OCI-LY1 (cell line): ENCODE measurements around the gene KRT4.

Experiments used
- H2AFZ ChIP-seq: fragments of 200-600 bp; sonication (generic), shearing (Covaris generic); 2 replicates; pipeline ENCODE4 v1.6.0; 2014; ENCODE audit warnings: antibody characterized with exemption, mild to moderate bottlenecking, low read length
- H3F3A ChIP-seq: fragments of 200-600 bp; sonication (generic), shearing (Covaris generic); 2 replicates; pipeline ENCODE4 v1.6.0; 2014; ENCODE audit warnings: mild to moderate bottlenecking, antibody characterized with exemption, low read length, moderate library complexity; ENCODE audit not compliant: insufficient read depth
- H3K27ac ChIP-seq: fragments of 200-600 bp; sonication (generic); 2 replicates; pipeline ENCODE4 v1.5.1; 2014; ENCODE audit warnings: low read length, mixed run types, mild to moderate bottlenecking, low read depth; ENCODE audit not compliant: poor library complexity, severe bottlenecking
- H3K27me3 ChIP-seq: fragments of 200-600 bp; sonication (generic); 2 replicates; pipeline ENCODE4 v1.6.0; 2014; ENCODE audit warnings: antibody characterized with exemption, mild to moderate bottlenecking, low read length, moderate library complexity; ENCODE audit not compliant: insufficient read depth
- H3K36me3 ChIP-seq: fragments of 200-600 bp; sonication (generic); 2 replicates; pipeline ENCODE4 v1.6.1; 2014; ENCODE audit warnings: mild to moderate bottlenecking, antibody characterized with exemption, low read length, moderate library complexity, mixed read lengths; ENCODE audit not compliant: insufficient read depth
- H3K4me1 ChIP-seq: fragments of 200-600 bp; sonication (generic); 2 replicates; pipeline ENCODE4 v1.5.1; 2014; ENCODE audit warnings: mild to moderate bottlenecking, low read length, moderate library complexity; ENCODE audit not compliant: insufficient read depth, severe bottlenecking
- H3K4me2 ChIP-seq: fragments of 200-600 bp; sonication (generic), shearing (Covaris generic); 2 replicates; pipeline ENCODE4 v1.6.1; 2014; ENCODE audit warnings: low read length
- H3K4me3 ChIP-seq: fragments of 200-600 bp; sonication (generic); 2 replicates; pipeline ENCODE4 v1.5.1; 2014; ENCODE audit warnings: low read length, low read depth, mild to moderate bottlenecking, mixed read lengths; ENCODE audit not compliant: poor library complexity, severe bottlenecking
- H3K79me2 ChIP-seq: fragments of 200-600 bp; shearing (Covaris generic); 2 replicates; pipeline ENCODE4 v1.6.1; 2016; ENCODE audit warnings: mixed run types, low read length, mixed read lengths; ENCODE audit not compliant: insufficient read depth
- H3K9ac ChIP-seq: fragments of 200-600 bp; sonication (generic), shearing (Covaris generic); 2 replicates; pipeline ENCODE4 v1.6.1; 2014; ENCODE audit warnings: mild to moderate bottlenecking, low read length, mixed read lengths
- H3K9me2 ChIP-seq: fragments of 200-600 bp; sonication (generic), shearing (Covaris generic); 2 replicates; pipeline ENCODE4 v1.6.1; 2014; ENCODE audit warnings: low read depth, mild to moderate bottlenecking, low read length, mixed read lengths
- H3K9me3 ChIP-seq: fragments of 200-600 bp; shearing (Covaris generic); 2 replicates; pipeline ENCODE4 v1.6.1; 2014; ENCODE audit warnings: low read length, mixed read lengths
- H4K20me1 ChIP-seq: fragments of 200-600 bp; sonication (generic), shearing (Covaris generic); 2 replicates; pipeline ENCODE4 v1.6.0; 2016; ENCODE audit warnings: mild to moderate bottlenecking, low read length; ENCODE audit not compliant: insufficient read depth
- CTCF ChIP-seq: fragments of 200-600 bp; sonication (generic), shearing (Covaris generic); IDR thresholded peaks from 2 replicates; pipeline ENCODE4 v1.5.1; 2017; ENCODE audit warnings: mild to moderate bottlenecking, antibody characterized with exemption, low read length, moderate library complexity, mixed read lengths
- EZH2 ChIP-seq: fragments of 200-600 bp; sonication (generic), shearing (Covaris generic); IDR thresholded peaks from 2 replicates; pipeline ENCODE4 v1.8.0; 2017; ENCODE audit warnings: borderline replicate concordance, mixed run types, mild to moderate bottlenecking, antibody characterized with exemption, low read length, moderate library complexity, mixed read lengths

KRT4 gene

GRCh38 chr12:52836491-52837412 lies 22.8 kb upstream of the KRT4 start:
- no peak overlapping the region for H3K27ac ChIP-seq
- H3K4me3 ChIP-seq, result no peak overlapping the region
- H3K4me2 ChIP-seq, result no peak overlapping the region
- TF ChIP-seq CTCF (no peak), EZH2 (no peak)
- H3K9me3 ChIP-seq, result no peaks in the 10 kb centered on the region
- no peaks in the 10 kb centered on the region for H3K4me1 ChIP-seq
- H2AFZ ChIP-seq, result no peak overlapping the region
- H3F3A ChIP-seq, result no peaks in the 10 kb centered on the region
- H3K36me3 ChIP-seq, result no peaks in the 10 kb centered on the region
- H4K20me1 ChIP-seq, result no peaks in the 10 kb centered on the region
- peaks cover 5% of the 10 kb centered on the region; the same call in 1 of the 2 replicates for H3K27me3 ChIP-seq
- no peaks in the 10 kb centered on the region for H3K9me2 ChIP-seq
- no peak overlapping the region for H3K9ac ChIP-seq
- H3K79me2 ChIP-seq, result no peaks in the 10 kb centered on the region

- H3K4me2 ChIP-seq, result no peak overlapping the region
- H4K20me1 ChIP-seq, result no peaks in the 10 kb centered on the region
- no peaks in the 10 kb centered on the region for H3F3A ChIP-seq
- H3K4me3 ChIP-seq, result no peak overlapping the region
- no peak for TF ChIP-seq CTCF
- no peak for TF ChIP-seq EZH2
- no peak overlapping the region for H3K9ac ChIP-seq
- H3K27me3 ChIP-seq, result peaks cover 9% of the 10 kb centered on the region; the same call in 1 of the 2 replicates
- no peak overlapping the region for H2AFZ ChIP-seq
- no peaks in the 10 kb centered on the region for H3K4me1 ChIP-seq
- H3K27ac ChIP-seq, result no peak overlapping the region
- H3K36me3 ChIP-seq, result no peaks in the 10 kb centered on the region
- H3K9me3 ChIP-seq, result no peaks in the 10 kb centered on the region
- H3K79me2 ChIP-seq, result no peaks in the 10 kb centered on the region
- H3K9me2 ChIP-seq, result no peaks in the 10 kb centered on the region
Observed at GRCh38 chr12:52836042-52836466, 22.1 kb upstream of the KRT4 start.

- Histone ChIP-seq H3F3A (no peaks in the 10 kb centered on the region), H3K4me2 (no peak overlapping the region), H2AFZ (no peak overlapping the region), H3K9me2 (no peaks in the 10 kb centered on the region), H3K27me3 (peaks cover 9% of the 10 kb centered on the region; the same call in 1 of the 2 replicates), H3K4me1 (no peaks in the 10 kb centered on the region), H3K79me2 (no peaks in the 10 kb centered on the region), H3K4me3 (no peak overlapping the region), H3K9ac (no peak overlapping the region), H3K36me3 (no peaks in the 10 kb centered on the region), H3K9me3 (no peaks in the 10 kb centered on the region), H4K20me1 (no peaks in the 10 kb centered on the region), H3K27ac (no peak overlapping the region)
- TF ChIP-seq EZH2, result no peak
- no peak for TF ChIP-seq CTCF
Observed at GRCh38 chr12:52835271-52836041, 21.5 kb upstream of the KRT4 start.
